HEK293T (cell line): ENCODE measurements around the gene VAV2.
"Not testable (repeated sequence)": the region's sequence is repeated elsewhere in the genome, so short reads cannot be mapped to it uniquely, and the experiment has no call there.

Source experiments
- CTCF ChIA-PET: fragments of 350-600 bp; formaldehyde crosslinking; extraction: SDS; loops from one replicate; lab custom pipeline; 2021; ENCODE audit warnings: antibody characterized with exemption, inconsistent platforms; lab: Yijun Ruan, JAX
- POLR2A ChIA-PET: fragments of 350-600 bp; formaldehyde crosslinking; extraction: SDS; loops from one replicate; lab custom pipeline; 2020; ENCODE audit warnings: antibody characterized with exemption, inconsistent platforms; lab: Yijun Ruan, JAX
- DNase-seq: peaks from one replicate; pipeline ENCODE4 v3.0.0; 2012; ENCODE audit warnings: mixed read lengths; ENCODE audit errors: extremely low spot score
- ARNT ChIP-seq: fragments of 450-650 bp; IDR thresholded peaks from 2 replicates; pipeline ENCODE4 v1.6.1; 2017; ENCODE audit warnings: mild to moderate bottlenecking
- BHLHE40 ChIP-seq: fragments of 450-650 bp; IDR thresholded peaks from 2 replicates; pipeline ENCODE4 v1.6.1; 2016; ENCODE audit warnings: mild to moderate bottlenecking, moderate library complexity, borderline replicate concordance
- CTBP1 ChIP-seq: fragments of 450-650 bp; IDR thresholded peaks from 2 replicates; pipeline ENCODE4 v1.6.1; 2016; ENCODE audit warnings: borderline replicate concordance
- ELF4 ChIP-seq: fragments of 450-650 bp; IDR thresholded peaks from 2 replicates; pipeline ENCODE4 v1.6.1; 2017; ENCODE audit warnings: antibody characterized with exemption
- FOXA1 ChIP-seq: fragments of 450-650 bp; IDR thresholded peaks from 2 replicates; pipeline ENCODE4 v1.6.1; 2016; ENCODE audit warnings: mild to moderate bottlenecking
- FOXK2 ChIP-seq: fragments of 450-650 bp; IDR thresholded peaks from 2 replicates; pipeline ENCODE4 v1.6.1; 2016; ENCODE audit warnings: mild to moderate bottlenecking
- FOXM1 ChIP-seq: fragments of 450-650 bp; IDR thresholded peaks from 2 replicates; pipeline ENCODE4 v1.6.1; 2017; ENCODE audit warnings: mild to moderate bottlenecking, borderline replicate concordance
- HDGF ChIP-seq: fragments of 450-650 bp; IDR thresholded peaks from 2 replicates; pipeline ENCODE4 v1.6.1; 2017; ENCODE audit warnings: antibody characterized with exemption, borderline replicate concordance
- L3MBTL2 ChIP-seq: fragments of 450-650 bp; conservative IDR thresholded peaks from 2 replicates; pipeline ENCODE4 v1.6.1; 2016; ENCODE audit warnings: mild to moderate bottlenecking
- LEF1 ChIP-seq: fragments of 450-650 bp; IDR thresholded peaks from 2 replicates; pipeline ENCODE4 v1.6.1; 2017; ENCODE audit warnings: mild to moderate bottlenecking, borderline replicate concordance
- PKNOX1 ChIP-seq: fragments of 450-650 bp; IDR thresholded peaks from 2 replicates; pipeline ENCODE4 v1.6.1; 2016
- SP1 ChIP-seq: fragments of 450-650 bp; IDR thresholded peaks from 2 replicates; pipeline ENCODE4 v1.6.1; 2017
- SUZ12 ChIP-seq: fragments of 450-650 bp; IDR thresholded peaks from 2 replicates; pipeline ENCODE4 v1.6.1; 2016; ENCODE audit warnings: mild to moderate bottlenecking
- TARDBP ChIP-seq: fragments of 450-650 bp; IDR thresholded peaks from 2 replicates; pipeline ENCODE4 v1.6.1; 2016

VAV2 gene

GRCh38 chr9:133754688-133755227, 237.4 kb downstream of the VAV2 start:
- no peak for DNase-seq
- ChIA-PET CTCF (no interaction called here), POLR2A (no interaction called here)
- TF ChIP-seq HDGF: no peak

DNA sequence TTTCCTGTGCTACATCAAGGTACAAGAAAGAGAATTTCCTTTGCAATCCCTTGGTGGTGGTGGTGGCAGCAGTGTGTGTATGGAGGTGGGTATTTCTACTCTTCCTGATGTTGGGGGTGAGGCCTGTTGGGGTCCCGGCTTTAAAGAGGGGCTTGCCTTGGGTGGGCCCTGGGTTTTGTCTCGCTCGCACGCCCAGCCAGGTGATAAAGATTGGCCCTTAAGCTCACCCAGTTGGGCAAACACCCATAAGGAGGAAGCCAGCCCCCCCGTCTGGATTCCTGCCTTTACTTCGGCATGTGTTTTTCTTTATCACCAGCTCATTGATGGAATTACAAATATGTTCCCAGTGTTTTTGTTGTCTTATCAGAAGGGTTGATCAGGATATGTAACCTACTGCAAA, 237.9 kb downstream of the VAV2 start:
- ChIA-PET POLR2A (no interaction called here), CTCF (no interaction called here)
- DNase-seq: no peak
- TF ChIP-seq CTBP1 (no peak), ELF4 (no peak), PKNOX1 (no peak), FOXA1 (no peak), L3MBTL2 (no peak), HDGF (no peak), SUZ12 (no peak), BHLHE40 (no peak), FOXK2 (no peak), FOXM1 (no peak), SP1 (no peak), ARNT (no peak), LEF1 (no peak)

- DNase-seq: no peak
- TF ChIP-seq ELF4 (no peak), FOXA1 (no peak), ARNT (no peak), L3MBTL2 (no peak), FOXK2 (no peak), SUZ12 (no peak), PKNOX1 (no peak), HDGF (no peak), CTBP1 (no peak), TARDBP (no peak), BHLHE40 (no peak)
- POLR2A ChIA-PET: no interaction called here
- CTCF ChIA-PET: interaction anchor here (1.1 kb wide), 1 partner anchor 10 kb away, joined by 3 read pairs; no protein-coding TSS in a partner anchor
Observed at GRCh38 chr9:133752739-133753446, 239.2 kb downstream of the VAV2 start.

- TF ChIP-seq HDGF (no peak), ARNT (no peak)
- ChIA-PET POLR2A (no interaction called here), CTCF (no interaction called here)
- no peak for DNase-seq
Observed at GRCh38 chr9:133750982-133751649, 241.0 kb downstream of the VAV2 start.

DNA sequence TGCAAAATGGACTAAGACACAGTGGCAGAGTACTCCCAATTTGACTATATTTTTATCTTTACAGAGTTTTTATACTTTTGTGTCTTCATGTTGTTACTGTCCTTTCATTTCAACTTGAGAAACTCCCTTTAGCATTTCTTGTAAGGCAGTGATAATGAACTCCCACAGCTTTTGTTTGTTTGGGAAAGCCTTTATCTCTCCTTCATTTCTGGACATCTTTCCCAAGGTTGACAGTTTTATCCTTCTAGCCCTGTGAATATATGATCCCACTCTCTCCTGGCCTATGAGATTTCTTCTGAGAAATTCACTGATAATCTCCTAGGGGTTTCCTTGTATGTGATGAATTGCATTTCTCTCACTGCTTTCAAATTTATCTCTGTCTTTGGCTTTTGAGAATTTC, 244.8 kb downstream of the VAV2 start:
- POLR2A ChIA-PET: no interaction called here

DNA sequence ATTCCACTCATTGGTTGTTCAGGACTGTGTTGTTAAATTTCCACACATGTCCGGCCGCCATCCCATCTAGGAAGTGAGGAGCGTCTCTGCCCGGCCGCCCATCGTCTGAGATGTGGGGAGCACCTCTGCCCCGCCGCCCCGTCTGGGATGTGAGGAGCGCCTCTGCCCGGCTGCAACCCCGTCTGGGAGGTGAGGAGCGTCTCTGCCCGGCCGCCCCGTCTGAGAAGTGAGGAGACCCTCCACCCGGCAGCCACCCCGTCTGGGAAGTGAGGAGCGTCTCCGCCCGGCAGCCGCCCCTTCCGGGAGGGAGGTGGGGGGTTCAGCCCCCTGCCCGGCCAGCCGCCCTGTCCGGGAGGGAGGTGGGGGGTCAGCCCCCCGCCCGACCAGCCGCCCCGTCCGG, 247.6 kb downstream of the VAV2 start:
- POLR2A ChIA-PET, DNase-seq, CTCF ChIA-PET: not testable (repeated sequence)

More for the DNA sequence above, 244.8 kb downstream of the VAV2 start:
- TF ChIP-seq PKNOX1 (peak; percentile 54; the same call in 1 of the 2 replicates), LEF1 (no peak)
- DNase-seq: no peak
- CTCF ChIA-PET: no interaction called here

- POLR2A ChIA-PET: interaction anchor here (1.5 kb wide), 1 partner anchor 11 kb away, joined by 5 read pairs; no protein-coding TSS in a partner anchor
- TF ChIP-seq PKNOX1 (0 out of 2 replicates have a peak, but pooled peaks have one; percentile 30), TARDBP (no peak), HDGF (no peak), FOXA1 (no peak)
- DNase-seq: peak; percentile 86
- CTCF ChIA-PET: interaction anchor here (0.6 to 1.5 kb wide), 10 partner anchors 10 to 250 kb away, joined by 3 to 9 read pairs (median 3); no protein-coding TSS in a partner anchor
Observed at GRCh38 chr9:133742849-133743444, 249.2 kb downstream of the VAV2 start.
